CD4-positive, alpha-beta T cell treated with Interleukin-17A for 1 hour (primary cell): ENCODE data around the gene TMPRSS2.

Experiments used
- DNase-seq: peaks from one replicate; pipeline ENCODE4 v3.0.0-alpha.2; 2020

Gene TMPRSS2

DNA sequence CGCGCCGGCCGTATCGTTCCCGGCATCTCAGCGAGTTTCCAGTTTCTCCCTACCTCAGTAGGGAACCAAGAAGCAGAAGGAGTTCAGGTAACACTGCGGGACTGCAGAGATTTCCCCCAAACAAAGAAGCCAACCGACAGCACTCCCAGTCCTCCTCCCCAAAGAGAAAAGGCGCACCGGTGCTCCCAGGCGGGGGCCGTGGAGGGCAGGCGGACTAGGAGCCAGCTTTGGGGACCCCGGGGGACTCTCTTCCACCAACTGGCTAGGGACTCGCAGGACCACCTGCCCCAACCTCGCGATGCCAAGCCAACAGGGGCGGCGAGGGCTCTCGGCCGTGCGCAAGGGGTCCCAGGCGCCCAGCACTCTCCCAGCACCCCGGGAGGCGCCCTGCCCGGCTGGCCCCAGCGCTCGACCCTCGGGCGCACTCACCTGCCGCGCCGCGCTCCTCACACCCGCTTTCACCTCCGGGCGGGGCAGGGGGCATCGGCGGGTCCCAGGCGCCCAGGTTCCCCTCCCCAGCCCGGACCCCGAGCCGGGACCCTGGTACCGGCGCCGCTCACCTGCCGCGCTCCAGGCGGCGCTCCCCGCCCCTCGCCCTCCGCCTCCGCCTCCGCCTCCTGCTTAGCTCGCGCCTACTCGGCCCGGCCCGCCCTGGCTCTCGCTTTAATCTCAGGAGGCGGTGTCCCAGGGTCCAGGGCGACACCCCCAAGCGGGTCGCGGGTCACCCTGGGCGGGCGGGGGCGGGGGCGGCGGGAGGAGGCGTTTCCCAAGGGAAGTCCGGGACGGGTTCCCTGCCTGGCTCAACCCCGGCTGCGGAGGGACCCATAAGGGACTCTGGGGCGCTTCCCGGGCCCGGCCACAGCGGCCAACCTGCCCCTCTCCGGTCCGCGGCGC lies at the start of gene TMPRSS2:
Gene TMPRSS2, minus strand, starts transcription at position 638 of the 894 bp plus-strand sequence. CDS start 10,025 bp downstream, outside the sequence.
- DNase-seq: no peak

DNA sequence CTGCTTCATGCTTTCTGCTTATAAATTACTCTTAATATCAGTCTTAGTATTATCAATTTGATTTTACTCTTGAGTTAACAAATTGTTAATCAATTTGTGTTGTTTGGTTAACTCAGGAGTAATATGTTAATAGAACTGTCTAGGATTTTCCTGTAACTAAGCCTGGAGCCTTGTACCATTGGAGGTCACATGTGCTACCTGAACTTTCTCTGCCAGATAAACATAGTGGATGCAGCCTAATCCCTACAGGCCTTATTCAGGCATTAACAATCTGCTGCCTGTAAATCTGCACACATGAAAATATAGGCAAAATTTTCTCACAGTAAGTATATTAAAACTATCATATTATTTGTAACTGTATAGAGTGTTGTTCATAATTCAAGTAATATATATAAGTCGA lies 47.1 kb upstream of the TMPRSS2 start:
- DNase-seq: no peak

DNA sequence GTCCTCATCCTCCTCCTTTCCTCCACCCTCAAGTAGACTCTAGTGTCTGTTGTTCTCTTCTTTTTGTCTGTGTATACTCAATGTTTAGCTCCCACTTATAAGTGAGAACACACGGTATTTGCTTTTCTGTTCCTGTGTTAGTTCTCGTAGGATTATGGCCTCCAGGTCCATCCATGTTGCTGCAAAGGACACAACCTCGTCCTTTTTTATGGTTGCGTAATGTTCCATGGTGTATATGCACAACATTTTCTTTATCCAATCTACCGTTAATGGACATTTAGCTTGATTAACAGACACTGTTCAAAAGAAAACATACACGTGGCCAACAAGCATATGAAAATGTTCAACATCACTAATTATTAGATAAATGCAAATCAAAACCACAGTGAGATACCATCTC lies 44.3 kb upstream of the TMPRSS2 start:
- DNase-seq: no peak

DNA sequence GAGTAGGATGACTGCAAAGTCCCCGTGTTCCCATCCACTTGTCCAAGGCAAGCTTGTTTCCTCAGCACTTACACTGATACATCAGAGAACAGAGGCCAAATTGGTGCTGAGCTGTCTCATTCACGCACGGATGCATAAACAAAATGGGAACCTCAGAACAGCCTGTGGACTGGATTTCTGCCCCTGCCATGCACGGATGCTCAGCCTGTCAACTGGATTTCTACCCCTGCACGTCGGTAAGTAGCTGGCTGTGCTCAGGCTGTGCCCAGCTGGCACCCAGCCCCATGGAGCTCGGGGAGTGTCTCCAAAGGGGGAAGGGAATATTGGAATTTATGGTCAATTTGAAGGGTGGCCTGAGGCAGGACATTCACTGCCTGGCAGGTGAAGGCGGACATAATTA lies 40.8 kb upstream of the TMPRSS2 start:
- DNase-seq: no peak

DNA sequence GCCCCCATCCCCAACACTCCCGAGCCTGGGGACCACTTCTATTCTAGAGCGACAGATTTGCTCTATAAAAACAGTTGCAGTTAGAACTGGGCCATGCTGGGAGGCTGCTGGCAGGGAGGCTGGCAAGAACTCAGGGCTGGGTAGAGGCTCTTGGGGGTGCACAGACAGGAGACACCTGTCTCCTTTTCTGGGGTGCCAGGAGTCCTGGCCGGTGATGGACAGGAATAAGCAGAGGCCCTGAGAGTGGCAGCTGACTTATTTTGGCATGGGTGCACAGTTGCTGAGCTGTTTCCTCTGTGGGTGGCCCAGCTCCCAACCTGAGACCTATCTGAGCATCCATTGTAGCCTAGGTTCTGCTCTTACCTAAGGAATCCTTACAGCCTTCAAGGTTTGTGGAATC lies 39.2 kb upstream of the TMPRSS2 start:
- DNase-seq: no peak

DNA sequence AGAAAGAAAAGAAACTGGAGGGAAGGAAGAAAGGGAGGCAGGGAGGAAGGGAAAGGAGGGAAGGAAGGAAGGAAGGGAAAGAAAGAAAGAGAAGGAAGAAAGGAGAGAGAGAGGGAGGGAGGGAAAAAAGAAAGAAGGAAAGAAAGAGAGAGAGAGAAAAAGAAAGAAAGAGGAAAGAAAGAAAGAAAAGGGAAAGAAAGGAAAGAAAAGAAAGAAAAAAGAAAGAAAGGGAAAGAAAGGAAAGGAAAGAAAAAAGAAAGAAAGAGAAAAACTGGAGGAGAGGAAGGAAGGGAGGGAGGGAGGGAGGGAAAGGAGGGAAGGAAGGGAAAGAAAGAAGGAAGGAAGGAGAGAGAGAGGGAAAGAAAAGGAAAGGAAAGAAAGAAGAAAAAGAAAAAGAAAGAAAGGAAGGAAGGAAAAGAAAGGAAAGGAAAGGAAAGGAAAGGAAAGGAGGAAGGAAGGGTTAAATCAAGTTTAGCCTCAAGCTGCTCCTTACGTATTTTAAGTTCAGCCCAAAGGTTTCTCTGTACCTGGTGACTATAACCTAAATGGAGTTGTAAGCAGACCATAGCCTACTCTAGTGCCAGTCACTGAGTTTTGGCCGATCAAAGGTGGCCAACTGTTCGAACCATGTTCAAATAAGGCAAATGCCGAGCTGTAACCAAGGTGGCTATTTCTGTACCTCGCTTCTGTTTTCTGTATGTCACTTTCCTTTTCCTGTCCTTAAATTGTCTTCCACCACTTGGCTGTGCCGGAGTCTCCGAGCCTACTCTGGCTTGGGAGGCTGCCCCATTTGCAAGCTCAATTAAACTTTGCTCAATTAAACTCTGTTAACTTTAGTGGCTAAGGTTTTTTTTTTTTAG lies 37.8 kb upstream of the TMPRSS2 start:
- DNase-seq: no peak

DNA sequence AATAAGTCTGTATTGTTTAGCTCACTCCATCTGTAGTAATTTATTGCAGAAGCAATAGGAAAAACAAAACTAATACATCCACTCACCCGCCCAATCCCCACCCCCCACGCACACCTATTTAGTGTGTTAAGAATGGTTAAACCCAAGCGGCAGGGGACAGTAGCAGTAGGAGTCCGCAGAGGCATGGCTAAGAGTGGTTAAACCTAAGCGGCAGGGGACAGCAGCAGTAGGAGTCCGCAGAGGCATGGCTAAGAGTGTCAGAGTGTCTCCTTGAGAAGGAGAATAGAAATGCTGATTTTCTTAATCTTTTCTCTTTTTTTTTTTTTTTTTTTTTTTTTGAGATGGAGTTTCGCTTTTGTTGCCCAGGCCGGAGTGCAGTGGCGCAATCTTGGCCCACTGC lies 34.8 kb upstream of the TMPRSS2 start:
- no peak for DNase-seq

DNA sequence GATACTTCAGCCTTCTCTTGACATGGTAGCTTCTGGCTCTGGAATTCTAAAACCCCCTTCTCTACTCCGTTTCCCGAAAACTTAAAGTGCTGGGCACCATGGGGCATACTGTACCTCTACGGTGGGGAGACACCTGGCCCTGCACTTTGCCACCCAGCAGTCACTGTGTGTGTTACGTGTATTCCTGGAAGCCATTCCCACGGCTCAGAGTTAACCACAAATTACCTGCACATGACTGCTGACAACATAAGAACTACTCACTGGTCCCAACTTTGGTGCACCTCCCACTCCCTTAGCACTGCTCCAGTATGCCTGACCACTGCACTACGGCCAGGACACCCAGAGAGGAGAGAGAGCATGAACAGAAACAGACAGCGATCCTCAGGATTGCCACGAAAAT lies 29.4 kb upstream of the TMPRSS2 start:
- no peak for DNase-seq

DNA sequence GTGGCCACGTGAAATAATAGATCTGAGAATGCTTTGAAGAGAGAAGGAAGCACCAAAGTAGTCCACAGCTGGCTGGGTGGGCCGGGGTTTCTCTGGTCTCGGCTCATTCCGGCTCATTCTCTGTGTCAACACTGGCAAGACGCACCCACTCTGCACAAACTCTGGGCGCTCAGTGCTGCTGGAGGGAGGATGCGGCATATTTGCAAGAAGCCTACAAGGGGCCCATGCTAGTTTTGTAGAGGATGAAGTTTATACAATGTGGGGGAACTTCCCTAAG lies 28.8 kb upstream of the TMPRSS2 start:
- no peak for DNase-seq

DNA sequence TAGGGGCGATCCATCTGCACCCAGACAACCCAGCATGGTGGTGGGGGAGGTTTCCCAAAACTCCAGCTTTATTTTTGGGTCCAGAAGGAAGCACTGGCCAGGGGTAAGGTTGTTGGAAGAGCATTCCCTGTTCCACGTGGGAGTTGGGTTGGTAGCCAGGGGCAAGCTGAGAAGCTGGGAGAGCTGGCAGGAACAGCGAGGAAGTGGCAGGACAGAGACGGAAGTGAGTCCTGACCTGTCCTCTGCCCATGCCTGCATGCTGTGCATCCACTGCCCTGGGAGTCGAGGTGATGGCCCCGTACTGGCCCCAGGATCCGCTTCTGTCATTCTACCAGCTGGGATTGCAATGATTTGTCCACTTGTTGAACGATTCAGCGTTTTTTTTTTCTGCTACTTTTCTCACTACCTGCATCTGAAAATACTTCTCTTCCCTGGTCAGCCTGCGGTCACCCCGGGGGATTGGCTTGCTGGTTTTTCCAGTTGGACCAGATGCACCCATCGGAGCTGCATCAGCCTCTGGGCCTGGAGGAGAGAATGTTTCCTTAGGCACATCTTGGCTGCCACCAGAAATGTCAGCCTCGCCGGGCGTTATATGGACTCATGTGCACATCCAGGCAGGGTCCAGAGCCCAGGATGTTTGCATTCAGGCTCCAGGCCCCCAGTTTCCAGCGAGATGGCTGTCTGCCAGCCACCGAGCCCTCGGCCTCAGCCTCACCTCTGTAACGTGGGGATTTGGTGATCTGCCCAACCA lies 28.3 kb upstream of the TMPRSS2 start:
- no peak for DNase-seq

DNA sequence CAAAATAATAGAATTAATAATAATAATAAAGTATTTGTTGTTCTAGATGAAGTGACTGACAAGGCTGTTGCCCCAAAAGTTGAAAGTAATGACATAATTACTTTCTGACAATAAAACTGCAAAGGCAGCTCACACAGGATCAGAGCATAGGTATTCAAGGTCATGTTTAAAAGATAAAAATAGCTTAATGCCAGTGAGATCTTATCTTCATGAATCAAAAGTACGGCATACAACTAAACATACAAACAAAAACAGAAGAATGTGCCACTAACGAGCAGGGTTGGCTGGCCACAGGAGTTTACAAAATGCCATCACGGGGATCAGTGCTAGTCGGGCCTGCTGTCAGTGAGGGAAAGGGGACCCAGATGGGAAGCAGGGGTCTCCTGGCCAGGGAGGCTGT lies 22.4 kb upstream of the TMPRSS2 start:
- DNase-seq: no peak

DNA sequence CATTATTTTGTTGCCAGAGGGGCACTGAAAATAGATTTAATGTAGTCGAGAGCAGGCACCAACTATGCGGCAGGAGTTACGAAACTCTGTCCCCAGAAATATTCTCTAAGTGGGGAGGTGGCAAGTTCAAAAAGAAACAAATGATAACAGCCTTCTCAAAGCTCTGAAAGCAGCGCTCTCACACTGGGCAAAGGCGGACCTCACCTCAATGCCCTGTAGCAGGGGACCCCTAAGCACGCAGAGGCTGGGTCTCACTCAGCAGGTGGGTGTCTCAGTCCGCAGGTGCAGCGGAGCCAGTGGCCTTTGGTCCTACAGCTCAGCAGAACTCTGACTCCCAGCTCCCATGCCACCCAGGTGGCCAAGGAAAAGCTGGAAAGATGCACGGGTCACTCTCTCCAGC lies 21.8 kb upstream of the TMPRSS2 start:
- DNase-seq: no peak

DNA sequence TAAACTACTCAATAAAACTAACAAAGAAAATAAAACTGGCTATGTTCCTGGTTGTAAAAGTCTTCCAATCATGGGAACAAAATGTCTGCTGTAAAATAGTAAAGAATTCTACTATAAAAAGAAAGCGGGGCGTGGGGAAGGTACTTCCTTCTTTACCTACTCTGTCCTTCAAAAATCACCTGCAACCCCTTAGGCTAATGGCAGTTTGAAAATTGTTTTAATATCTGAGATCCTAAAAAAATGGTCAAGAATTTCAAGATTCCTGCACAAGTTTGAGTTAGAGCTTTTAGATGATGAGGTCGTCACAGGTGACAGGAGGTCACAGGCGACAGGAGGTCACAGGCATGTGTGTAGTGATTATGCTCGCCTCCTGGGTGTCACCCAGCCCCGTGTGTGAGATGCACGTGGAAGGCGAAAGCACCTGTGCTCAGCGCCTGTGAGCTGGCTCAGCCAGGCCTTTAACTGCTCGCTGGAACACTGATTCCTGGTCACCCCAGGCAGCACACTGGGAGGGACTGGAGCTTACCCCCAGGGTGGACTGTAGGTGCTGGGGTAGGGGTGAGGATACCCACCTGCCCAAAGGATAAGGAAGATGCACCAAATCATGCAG lies 18.6 kb upstream of the TMPRSS2 start:
- DNase-seq: no peak

DNA sequence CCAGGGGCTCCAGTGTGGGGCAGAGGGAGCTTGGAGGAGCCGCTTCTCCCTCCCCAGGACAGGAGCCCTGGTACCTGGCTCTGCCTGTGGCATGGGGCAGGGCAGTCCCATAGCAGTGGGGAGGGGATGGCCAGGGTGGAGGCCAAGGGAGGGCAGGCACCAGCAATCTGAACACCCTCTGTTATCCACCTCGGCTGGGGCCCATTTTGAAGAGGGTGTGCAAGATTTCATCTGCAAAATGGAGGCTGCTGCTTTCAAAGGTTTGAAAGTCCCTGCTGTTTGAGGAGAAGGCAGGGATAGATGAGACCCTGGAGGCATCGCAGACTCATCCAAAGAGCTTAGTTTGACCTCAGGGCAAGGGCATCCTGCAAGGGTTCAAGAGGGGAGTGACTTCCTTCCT lies 15.2 kb upstream of the TMPRSS2 start:
- DNase-seq: no peak

DNA sequence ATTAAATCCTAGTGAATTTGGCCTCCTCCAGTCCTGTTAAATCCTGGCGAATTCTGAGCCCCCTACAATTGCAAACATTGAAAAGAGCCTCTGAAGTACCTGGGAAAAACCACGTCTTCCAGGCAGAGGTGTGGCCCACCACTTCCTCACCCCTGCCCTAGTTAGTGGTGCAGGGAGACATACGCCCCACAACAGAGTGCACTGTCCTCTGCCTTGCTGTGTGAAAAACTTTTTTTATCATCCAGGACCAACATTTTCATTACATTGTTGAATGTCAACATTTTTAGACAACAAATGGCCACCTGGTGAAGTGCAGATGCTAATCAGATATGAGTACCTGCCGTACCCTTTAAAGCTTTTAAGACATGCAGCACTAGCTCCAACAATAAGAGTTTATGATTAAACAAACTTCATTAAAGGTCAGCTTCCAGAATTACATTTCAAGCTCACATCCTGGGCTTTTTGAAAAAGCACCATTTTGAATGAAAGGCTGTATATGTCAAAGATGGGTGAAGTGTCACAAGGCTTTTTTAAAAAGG lies 13.6 kb upstream of the TMPRSS2 start:
- DNase-seq: no peak

DNA sequence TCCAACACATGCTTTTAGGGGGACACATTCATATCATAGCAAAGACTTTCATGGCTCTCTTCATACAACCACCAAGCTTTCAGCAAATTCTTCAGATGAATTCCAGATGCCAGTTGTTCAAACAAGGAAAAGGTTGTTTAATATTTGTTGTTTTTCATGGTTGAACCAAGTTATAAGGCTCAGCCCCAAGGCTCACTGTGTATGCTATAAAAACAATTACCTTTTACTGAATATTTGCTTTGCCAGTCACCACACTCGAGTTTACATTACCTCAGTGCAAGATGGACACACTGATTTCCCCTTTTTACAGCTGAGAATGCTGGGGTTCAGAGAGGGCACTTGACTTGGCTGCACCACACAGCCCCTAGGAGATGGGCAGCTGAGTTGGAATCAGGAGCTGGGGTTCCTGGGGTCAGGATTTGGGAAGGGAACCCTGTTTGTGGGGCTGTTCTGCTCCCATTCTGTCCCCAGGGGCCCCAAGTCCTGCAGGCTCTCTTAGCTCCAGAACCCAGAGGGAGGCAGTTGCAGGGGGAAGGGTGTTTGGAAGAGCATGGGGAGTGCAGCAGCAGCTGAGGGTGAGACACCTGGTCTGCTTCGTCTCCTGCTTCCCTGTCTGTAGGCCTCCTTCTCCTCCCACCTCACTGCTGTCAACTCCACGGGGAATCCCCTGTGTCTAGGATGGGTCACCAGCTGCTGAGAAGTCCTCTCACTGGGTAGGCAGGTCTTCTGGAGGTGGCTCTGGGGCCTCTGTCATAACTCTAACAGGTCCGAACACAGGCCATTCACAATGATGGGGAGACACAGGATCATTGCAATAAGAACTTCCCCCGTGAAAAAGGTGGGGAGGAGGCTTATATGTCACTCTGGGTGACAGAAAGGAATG lies 12.8 kb upstream of the TMPRSS2 start:
- DNase-seq: no peak

DNA sequence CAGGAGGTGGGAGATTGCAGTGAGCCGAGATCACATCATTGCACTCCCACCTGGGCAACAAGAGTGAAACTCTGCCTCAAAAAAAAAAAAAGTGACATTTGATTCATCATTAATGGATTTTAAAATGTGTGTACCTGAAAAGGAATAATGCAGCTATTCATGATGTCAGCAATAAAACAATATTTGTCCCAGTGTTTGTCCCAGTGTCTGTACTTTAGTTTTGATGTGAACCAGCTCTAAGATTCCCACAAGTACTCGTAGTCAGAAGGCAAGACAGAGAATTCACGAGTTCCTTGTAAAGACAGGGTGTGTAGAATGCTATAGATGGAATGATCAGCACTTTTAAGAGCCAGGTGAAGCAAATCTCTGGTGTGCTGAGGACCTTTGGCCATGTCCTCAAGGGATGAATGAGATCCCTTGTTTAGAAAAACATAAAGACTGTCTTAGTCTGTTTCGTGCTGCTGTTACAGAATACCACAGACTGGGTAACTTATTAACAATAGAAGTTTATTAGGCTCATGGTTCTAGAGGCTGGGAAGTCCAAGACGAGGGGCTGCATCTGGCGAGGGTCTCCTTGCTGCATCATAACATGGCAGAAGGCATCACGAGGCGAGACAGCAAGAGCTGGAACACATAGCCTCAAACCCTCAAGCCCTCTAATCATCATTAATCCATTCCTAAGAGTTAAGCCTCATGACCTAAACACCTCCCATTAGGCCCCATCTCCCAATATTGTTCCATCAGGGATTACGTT lies 12.0 kb upstream of the TMPRSS2 start:
- DNase-seq: no peak

DNA sequence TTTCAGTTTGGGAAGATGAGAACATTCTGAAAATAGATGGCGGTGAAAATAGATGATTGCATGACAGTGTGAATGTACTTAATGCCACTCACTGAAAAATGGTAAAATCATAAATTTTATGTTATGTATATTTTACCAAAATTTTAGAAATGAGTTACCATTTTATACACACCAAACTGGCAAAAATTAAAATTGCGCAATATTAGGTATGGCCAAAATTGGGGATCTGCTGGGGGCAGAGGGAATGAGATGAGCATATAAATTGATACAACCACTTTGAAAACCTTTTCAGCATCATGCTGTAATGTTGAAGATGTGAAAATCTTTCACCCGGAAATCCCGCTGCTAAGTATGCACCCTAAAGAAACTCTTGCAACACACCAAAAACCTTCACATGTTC lies 10.8 kb upstream of the TMPRSS2 start:
- no peak for DNase-seq

DNA sequence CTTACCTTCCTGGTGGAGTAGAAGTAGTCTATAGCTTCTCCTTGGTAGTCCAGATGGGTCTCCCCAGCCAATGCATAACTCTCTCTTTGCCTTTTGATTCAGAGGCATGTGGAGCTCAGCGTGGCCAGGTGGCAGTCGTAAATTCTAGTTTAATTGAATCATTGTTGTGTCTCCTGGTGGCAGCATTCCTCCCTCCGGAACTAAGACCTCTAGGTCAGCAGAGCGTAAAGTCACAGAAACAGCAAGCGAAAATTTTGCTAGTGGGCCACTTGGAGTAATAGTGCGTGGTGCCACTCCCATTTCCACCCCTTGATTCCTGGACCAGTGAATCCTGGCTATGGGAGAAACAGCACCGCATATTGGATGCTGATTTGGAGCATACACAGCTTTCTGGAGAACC lies 3.9 kb upstream of the TMPRSS2 start:
- DNase-seq: no peak

DNA sequence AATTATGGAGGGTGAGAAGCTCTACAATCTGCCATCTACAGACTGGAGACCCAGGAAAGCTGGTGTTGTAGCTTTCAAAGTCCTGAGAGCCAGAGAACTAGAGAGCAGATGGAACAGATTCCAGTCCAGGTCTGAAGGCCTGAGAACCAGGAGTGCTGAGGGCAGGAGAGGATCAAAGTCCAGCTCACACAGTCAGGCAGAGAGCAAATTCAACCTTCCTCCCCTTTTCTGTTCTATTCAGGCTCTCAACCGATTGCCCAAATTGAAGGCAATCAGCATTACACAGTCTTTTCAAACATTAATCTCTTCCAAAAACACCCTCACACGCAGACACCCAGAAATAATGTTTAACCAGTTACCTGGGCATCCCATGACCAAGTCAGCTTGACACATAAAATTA lies 2.5 kb upstream of the TMPRSS2 start:
- DNase-seq: no peak

DNA sequence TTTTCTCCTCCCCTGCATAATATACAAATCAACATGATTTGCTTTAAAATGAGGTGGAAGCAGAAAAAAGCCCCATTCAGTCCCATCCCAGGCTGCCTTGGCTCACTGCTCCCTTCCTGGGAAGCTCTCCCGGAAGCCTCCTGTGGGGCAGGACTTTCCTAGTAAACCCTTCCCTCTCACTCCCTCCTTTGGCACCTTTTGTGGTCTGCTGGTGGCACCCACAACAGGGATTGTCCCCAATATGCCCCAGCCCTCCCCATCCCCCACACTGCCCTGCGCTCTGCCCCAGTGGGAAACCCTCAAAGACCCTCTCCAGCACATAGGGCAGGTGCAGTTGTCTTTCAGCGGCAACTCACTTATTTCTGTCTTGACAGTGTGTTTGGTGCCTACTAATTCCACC lies 1.8 kb upstream of the TMPRSS2 start:
- no peak for DNase-seq
